Fibroblast of mammary gland (primary cell): ENCODE data around the gene ZC3H18.

ENCODE experiments used
- DNase-seq: peaks from one replicate; pipeline ENCODE4 v3.0.0-alpha.2; 2010; ENCODE audit warnings: low read depth
- H3K4me3 ChIP-seq: 2 replicates; pipeline ENCODE4 v1.5.1; 2011; ENCODE audit warnings: low read depth, mild to moderate bottlenecking, low read length, moderate library complexity; ENCODE audit not compliant: control insufficient read depth
- TF ChIP-seq, protein P1 (sequence below): conservative IDR thresholded peaks from 2 replicates; pipeline ENCODE4 v1.5.1; 2011; ENCODE audit warnings: low read depth, low read length, inconsistent platforms; ENCODE audit not compliant: control insufficient read depth, insufficient read depth

Gene ZC3H18

DNA sequence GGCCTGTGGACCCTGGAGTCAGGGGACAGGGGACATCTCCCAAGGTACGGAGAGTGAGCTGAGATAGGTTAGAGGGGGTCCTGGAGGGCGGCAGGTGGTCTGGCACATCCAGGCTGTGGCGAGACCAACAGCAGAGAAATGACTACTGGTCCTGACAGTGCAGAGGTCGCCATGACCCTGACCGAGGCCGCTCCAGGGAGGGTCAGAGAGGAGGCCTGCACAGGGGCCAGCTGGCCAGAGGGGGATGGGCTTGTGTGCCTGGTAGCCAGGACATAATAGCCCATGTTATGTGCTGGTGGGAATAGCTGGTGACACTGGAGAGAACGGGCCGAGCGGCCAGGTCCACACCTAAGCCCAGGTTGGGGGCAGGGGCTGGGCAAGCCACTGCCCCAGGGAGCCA lies 40.6 kb upstream of the ZC3H18 start:
- DNase-seq = no peak
- H3K4me3 ChIP-seq = no peak overlapping the region
- TF ChIP-seq, protein P1, sequence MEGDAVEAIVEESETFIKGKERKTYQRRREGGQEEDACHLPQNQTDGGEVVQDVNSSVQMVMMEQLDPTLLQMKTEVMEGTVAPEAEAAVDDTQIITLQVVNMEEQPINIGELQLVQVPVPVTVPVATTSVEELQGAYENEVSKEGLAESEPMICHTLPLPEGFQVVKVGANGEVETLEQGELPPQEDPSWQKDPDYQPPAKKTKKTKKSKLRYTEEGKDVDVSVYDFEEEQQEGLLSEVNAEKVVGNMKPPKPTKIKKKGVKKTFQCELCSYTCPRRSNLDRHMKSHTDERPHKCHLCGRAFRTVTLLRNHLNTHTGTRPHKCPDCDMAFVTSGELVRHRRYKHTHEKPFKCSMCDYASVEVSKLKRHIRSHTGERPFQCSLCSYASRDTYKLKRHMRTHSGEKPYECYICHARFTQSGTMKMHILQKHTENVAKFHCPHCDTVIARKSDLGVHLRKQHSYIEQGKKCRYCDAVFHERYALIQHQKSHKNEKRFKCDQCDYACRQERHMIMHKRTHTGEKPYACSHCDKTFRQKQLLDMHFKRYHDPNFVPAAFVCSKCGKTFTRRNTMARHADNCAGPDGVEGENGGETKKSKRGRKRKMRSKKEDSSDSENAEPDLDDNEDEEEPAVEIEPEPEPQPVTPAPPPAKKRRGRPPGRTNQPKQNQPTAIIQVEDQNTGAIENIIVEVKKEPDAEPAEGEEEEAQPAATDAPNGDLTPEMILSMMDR = no peak

GRCh38 chr16:88530051-88530857 lies 39.9 kb upstream of the ZC3H18 start:
- TF ChIP-seq, protein P1 = no peak
- H3K4me3 ChIP-seq = no peak overlapping the region
- no peak for DNase-seq

DNA sequence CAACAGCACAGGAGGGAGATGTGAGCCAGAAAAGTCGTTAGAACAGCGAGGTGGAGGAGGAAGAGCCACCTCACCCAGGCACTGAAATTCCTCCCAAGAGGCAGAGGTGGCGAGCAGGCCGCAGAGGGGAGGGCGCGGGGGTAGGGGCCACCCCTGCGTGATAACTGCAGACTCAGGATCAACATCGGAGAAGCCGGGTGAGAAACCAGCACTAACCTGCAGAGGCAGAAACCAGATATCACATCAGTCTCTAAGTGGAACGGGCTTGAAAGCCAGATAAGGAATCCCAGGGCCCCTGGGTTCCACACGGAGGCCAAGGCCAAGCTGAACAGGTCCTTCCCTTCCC lies 39.4 kb upstream of the ZC3H18 start:
- no peak overlapping the region for H3K4me3 ChIP-seq
- DNase-seq = no peak
- TF ChIP-seq, protein P1 = no peak

GRCh38 chr16:88531346-88531745 lies 38.9 kb upstream of the ZC3H18 start:
- no peak overlapping the region for H3K4me3 ChIP-seq
- no peak for DNase-seq
- TF ChIP-seq, protein P1 = no peak

DNA sequence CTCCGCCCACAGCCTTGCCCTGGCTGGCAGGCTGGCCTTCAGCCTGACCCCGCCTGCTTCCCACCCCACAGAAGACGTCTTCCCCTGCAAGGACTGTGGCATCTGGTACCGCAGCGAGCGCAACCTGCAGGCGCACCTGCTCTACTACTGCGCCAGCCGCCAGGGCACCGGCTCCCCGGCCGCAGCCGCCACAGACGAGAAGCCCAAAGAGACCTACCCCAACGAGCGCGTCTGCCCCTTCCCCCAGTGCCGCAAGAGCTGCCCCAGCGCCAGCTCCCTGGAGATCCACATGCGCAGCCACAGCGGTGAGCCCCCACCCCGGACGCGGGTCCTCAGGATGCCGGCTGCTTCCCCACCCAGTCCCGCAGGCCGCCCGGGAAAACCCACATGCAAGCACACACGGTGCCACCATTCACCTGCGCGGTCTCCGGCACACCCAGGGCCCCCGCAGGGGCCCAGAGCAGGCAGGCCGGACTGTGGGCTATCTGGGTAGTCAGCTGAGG lies 38.2 kb upstream of the ZC3H18 start:
- TF ChIP-seq, protein P1 = no peak
- DNase-seq = no peak
- no peak overlapping the region for H3K4me3 ChIP-seq

- H3K4me3 ChIP-seq = no peak overlapping the region
- TF ChIP-seq, protein P1 = no peak
- no peak for DNase-seq
These were observed 37.6 kb upstream of the ZC3H18 start for GRCh38 chr16:88532434-88533241.
